Stimulated activated CD8-positive, alpha-beta memory T cell treated with anti-CD3 and anti-CD28 coated beads, Interleukin-15, amount 100 ng/mL, for 1 hour (primary cell): Measurements from ENCODE around the gene NR5A1.

ENCODE experiments used
- DNase-seq: peaks from one replicate; pipeline ENCODE4 v3.0.0-alpha.2; 2020; ENCODE audit warnings: low read depth

NR5A1 gene

GRCh38 chr9:124457887-124458431 lies 49.2 kb downstream of the NR5A1 start:
- DNase-seq, result no peak

- DNase-seq, result no peak
Observed at GRCh38 chr9:124457079-124457886, 49.9 kb downstream of the NR5A1 start.

GRCh38 chr9:124456341-124457078 lies 50.7 kb downstream of the NR5A1 start:
- DNase-seq, result no peak

GRCh38 chr9:124455820-124456219 lies 51.4 kb downstream of the NR5A1 start:
- no peak for DNase-seq

- no peak for DNase-seq
Observed at GRCh38 chr9:124454791-124455443, 52.3 kb downstream of the NR5A1 start.

DNA sequence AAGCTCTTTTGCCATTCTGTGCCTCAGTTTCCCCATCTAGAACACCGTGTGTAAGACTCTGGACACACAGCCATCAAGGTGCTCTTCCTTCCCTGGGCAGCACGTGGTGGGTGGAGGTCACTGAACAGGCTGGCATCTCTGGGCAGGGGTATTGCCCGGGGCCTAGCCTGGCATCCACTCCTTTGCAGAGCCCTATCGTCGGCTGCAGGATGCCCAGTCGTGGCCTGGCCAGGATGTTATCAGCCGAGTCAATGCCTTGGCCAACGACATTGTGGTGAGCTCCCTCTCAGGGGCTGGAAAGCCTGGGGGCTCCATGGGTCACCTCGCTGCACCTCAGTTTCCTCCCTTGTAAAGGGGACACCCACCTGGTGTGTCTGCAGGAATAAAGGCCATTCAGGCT lies 52.9 kb downstream of the NR5A1 start:
- DNase-seq, result no peak

DNA sequence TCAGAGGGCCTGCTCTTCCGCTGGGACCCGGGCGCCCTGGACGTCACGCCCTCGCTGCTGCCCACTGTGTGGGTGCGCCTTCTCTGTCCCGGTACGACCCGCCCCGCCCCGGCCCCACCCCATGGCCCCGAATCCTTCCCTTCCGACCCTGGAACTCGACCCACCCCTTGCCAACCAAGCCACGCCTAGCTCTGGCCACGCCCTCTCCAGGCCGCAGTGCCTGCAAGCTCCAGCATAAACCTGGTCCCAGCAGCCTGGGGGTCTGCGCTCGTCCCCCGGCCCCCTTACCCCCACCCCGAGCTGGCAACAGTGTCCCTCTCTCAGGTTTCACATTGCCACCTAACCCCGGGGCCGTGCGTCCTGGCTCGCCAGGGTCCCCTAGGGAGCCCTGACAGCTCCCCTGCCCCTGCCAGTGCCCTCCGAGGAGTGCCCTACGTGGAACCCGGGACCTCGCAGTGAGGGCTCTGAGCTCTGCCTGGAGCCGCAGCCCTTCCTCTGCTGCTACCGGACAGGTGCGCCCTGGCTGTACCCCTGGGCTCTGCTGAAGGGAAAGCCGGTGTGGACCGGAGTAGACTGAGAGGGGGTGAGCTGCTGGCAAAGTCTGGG lies 53.5 kb downstream of the NR5A1 start:
- DNase-seq, result no peak

DNA sequence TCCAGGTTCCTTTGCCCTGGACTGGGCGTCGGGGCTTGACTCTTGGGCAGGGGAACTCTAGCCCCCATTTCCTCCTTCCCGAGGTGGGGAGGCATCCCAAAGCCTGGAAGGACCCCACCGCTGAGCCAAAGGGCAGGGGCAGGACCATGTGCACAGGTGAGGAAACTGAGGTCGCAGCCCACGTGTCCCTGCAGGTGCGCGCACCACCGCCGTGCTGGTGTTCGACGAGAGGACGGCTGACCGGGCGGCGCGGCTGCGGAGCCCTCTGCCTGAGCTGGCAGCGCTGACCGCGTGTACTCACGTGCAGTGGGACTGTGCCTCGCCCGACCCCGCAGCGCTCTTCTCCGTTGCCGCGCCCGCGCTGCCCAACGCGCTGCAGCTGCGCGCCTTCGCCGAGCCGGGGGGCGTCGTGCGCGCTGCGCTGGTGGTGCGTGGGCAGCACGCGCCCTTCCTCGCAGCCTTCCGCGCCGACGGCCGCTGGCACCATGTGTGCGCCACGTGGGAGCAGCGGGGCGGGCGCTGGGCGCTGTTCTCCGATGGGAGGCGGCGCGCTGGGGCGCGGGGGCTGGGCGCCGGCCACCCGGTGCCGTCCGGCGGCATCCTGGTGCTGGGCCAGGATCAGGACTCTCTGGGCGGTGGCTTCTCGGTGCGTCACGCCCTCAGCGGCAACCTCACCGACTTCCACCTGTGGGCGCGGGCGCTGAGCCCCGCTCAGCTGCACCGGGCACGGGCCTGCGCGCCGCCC lies 54.2 kb downstream of the NR5A1 start:
- DNase-seq, result no peak

DNA sequence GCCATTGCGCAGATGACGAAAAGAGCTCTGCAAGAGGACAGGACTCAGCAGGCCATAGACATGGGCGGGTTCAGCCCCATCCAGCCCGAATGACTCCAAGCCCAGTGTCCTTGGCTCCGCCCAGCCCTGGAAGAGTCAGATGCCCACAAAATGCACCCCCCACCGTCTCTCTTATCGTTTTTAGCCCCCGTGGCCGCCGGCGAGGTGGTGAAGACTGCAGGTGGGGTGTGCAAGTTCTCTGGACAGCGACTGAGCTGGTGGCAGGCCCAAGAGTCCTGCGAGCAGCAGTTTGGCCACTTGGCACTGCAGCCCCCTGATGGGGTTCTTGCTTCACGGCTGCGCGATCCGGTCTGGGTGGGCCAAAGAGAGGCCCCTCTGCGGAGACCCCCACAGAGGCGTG lies 54.9 kb downstream of the NR5A1 start:
- DNase-seq, result no peak

DNA sequence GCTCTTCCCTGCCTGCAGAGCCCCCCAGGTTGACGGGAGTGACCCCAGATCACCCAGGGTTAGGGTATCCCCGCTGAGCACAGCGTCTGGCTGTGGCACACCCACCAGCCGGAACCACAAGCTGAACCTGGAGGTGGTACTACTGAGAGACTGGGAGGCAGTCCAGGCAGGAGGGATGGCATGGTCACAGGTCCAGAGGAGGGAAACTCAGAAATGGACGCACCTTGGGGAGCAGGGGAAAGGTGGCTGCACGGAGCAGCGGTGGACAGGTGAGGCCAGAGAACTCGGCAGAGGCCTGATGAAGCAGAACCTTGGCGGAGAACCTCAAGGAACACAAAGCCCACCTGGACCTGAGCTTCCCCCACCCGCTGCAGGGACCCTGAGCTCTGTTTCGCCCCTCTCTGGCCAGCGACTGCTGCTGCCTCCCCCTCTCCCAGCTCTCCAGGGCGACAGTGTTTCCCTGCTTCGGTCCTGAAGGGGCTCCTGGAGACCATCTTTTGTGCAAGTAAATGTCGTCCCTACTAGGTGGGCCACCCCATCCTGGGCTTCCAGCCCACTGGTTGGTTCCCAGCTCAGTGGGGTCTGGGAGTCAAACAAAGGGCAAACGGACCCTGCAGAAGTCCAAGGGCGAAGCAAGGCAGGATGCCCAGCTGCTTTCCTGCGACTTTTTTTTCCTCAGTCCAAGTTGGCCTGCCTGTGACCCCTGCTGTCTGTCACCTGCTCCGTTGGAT lies 56.1 kb downstream of the NR5A1 start:
- DNase-seq, result no peak

DNA sequence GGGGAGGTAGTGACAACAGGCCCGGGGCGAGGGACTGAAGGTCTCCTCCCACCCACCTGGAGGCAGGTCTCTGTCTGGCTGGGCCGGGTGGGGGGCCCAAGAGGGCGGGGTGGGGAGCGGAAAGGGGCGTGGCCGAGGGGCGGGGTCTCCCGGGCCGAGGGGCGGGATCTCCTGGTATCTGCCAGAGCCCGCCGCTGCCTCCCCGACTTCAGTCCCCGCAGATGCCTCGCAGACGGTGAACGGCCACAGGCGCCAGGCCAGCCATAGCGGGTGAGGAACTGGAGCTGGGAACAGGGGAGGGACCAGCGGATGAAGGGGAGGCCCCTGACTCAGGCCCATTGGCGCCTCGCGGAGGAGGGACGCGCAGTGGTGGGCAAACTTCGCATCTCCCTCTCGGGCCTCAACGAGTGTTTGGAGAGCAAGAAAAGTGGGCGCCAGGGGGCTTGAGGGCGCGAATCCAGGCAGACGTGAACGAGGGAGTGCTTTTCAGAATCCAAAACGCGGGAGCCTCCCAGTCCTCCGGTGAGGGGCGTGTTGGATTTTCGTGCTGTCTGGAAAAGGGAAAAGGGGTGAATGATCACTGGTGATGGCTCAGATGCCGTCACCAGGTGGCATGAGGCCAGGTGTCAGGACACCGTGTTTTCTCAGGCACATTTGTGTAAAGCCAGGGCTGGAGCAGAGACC lies 56.8 kb downstream of the NR5A1 start, which contains the start of gene ADGRD2:
TSS of gene ADGRD2 (plus strand) at position 211 of the 684 bp plus-strand sequence. CDS start 1,216 bp downstream, outside the sequence.
- DNase-seq, result no peak

DNA sequence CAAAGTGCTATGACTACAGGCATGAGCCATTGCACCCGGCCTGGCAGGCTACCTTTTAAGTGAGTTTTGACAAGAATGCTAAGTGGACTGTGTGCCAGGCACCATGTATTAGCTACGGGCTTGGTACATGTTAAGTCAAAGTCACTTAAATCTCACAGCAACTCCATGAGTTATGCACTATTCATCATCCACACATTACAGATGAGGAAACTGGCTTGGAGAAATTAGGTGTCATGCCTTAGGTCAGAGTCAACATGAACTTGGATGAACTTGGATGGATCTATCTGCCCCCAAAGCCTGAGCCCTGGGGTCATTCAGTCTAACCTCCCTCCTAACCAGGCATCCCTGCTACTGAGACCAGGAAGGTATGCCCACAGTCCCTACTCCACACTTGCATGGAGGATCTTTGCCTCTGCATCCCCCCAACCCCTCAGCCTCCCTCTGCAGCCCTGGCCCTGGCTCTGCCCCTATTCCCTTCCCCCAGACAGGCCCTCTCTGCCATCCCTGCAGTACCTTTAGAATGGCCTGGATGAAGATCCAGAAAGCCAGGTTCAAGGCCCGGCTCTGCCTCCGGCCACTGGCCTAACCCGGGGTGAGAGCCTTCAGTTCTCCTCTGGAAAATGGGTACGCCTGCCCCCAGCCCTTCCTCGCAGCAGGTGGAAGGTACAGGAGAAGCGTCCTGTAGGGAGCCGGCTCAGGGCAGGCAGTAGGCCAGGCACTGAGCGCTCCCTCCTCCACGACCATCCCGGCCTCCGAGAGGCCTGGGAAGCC lies 57.6 kb downstream of the NR5A1 start:
- DNase-seq, result no peak

DNA sequence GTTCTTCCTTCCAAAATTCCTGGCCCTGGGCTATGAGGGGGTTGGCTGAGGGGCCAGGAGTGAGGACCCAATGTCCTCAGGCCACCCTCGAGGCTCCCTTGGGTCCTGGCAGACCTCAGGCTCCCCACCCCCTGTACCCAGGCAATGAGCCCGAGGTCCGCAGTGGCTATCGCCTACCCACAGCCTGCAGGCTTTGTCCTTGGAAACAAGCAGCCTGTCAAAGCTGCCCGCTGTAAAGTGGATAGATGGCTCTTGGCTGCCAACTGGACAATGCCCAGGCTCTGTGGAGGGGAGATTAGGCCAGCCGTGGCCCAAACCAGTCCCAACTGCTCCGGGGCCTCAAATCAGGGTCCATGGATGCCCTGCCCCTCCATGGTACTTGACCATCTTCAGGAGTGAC lies 59.2 kb downstream of the NR5A1 start:
- no peak for DNase-seq

DNA sequence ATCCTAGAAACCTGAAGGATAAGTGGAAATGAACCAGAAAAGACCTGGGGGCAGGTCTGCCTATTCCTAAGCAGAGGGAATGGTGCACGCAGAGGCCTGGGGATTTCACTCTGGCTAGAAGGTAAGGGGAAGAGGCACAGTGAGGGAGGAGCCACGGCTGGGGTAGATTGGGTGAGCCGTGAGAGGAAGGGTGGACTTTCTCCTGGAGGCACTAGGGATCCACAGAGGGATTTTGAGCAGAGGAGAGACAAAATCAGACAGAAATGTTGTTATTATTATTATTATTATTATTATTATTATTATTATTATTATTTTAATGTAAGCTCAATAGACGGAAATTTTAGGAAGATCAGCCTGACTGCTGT lies 59.9 kb downstream of the NR5A1 start:
- no peak for DNase-seq

DNA sequence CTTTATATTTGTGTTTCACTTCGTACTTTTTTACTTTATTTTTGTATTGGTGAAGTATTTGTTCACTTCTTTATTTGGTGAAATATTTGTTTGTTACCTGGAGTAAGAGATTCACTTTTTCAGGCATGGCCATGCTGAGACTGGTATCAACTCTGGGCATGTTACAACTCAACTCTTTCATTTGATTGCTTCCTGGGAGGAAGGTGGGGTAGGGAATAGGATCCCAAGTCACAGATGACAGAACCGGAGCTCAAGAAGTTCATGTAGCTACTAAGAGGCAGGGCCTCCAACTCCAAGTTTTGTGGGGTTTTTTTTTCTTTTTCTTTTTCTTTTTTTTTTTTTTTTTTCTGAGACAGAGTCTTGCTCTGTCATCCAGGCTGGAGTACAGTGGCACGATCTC lies 63.0 kb downstream of the NR5A1 start:
- DNase-seq, result no peak

DNA sequence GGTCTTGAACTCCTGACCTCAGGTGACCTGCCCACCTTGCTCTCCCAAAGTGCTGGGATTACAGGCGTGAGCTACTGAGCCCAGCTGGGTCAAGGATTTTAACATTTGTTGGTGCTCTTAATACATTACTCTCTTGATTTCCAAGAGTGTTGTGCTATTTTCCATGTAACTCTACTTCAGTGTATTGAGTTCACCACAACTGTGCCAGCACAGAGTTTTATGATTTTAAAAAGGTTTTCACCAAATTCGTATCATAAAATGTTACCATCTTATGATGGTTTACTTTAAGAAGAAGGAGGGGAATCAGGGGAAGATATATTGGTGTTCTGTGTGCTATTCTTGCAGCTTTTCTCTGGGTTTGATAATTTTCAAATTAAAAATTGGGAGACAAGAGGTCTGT lies 63.6 kb downstream of the NR5A1 start:
- no peak for DNase-seq

DNA sequence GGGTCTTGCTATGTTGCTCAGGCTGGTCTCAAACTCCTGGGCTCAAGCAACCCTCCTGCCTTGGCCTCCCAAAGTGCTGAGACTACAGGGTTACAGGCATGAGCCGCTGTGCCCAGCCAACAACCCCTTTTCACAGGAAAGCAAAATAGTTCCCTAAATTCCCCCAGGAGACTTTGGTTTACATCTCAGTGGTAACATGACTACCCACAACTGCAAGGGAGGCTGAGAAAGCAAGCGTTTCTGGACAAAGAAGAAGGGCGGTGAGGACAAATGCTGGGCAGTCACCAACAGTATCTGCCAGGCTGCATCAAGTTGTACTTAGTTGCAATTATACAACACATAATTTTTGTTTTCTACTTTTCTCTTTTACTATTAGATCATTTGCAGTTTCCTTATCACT lies 64.4 kb downstream of the NR5A1 start:
- no peak for DNase-seq

GRCh38 chr9:124442379-124442778 lies 64.8 kb downstream of the NR5A1 start:
- no peak for DNase-seq

- no peak for DNase-seq
Observed at GRCh38 chr9:124441291-124441690, 65.9 kb downstream of the NR5A1 start.
